Measurements from ENCODE around the gene MRAP2. TPM values are rescaled to one million over a fixed set of nuclear protein-coding genes. Genes with fewer than 3 reads are reported as not detected.
"Not testable (repeated sequence)": the region's sequence is repeated elsewhere in the genome, so short reads cannot be mapped to it uniquely, and the experiment has no call there.

MRAP2 gene
- total RNA-seq, 1 experiment from 2014 or later, result 20.3 TPM

DNA sequence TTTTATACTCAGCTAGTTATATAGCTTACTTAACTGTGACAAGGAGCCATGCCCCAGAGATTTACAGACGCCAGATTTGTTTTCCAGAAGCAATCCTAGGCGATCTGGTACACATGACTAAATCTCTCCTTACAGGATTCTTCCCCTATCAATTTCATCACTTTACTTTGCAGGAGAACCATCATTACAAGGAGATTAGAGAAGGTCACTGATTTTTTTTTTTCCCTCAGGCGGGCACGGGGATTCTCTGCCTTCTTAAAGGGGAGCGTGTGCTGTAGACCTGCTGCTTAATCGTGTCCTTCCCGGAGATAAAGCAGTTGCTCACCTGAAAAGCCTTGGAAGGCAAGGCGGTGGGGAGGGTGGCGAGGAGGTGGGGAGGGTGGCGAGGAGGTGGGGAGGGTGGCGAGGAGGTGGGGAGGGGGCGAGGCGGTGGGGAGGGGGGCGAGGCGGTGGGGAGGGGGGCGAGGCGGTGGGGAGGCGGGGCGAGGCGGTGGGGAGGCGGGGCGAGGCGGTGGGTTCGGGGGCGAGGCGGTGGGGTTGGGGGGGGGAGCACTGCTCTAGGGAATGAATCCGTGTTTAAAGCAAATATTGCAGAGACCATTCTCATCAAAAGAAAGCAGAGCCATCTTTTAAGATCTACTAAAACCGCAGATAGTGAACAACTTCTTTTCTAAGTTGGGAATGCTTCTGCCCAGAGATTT lies 14.3 kb upstream of the MRAP2 start:
- Histone ChIP-seq H3K4me3 (peak overlapping the region; percentile 46), H3K4me1 (peaks cover 5% of the 10 kb centered on the region), H3K36me3 (no peaks in the 10 kb centered on the region), H3K9me3 (replicated peaks) (no peaks in the 10 kb centered on the region), H3K27me3 (no peaks in the 10 kb centered on the region), H3K27ac (peak overlapping the region; percentile 25; the same call in 1 of the 2 replicates)
- DNase-seq, result peak in 1 of 2 experiments; percentile 31

DNA sequence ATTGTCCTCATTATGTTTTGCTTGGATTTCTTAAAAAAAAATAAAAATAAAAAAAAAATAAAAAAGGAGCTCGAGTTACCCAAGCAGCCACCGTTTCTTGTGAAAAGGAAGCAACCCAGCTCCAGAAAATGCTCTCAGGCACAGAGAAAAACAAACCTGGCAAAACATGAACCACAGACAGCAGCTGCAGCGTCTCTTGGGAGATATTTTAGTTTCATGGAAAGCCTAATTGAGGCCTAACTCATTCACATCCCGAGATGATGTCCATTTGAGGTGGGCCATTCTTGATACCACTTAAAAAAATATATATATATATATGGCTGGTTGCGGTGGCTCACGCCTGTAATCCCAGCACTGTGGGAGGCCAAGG lies 13.7 kb upstream of the MRAP2 start:
- Histone ChIP-seq H3K4me3 (peak overlapping the region; percentile 46), H3K36me3 (no peaks in the 10 kb centered on the region), H3K9me3 (replicated peaks) (no peaks in the 10 kb centered on the region), H3K4me1 (peaks cover 5% of the 10 kb centered on the region), H3K27ac (peak overlapping the region; percentile 25; the same call in 1 of the 2 replicates), H3K27me3 (no peaks in the 10 kb centered on the region)
- peak; percentile 67 to 85 for DNase-seq

DNA sequence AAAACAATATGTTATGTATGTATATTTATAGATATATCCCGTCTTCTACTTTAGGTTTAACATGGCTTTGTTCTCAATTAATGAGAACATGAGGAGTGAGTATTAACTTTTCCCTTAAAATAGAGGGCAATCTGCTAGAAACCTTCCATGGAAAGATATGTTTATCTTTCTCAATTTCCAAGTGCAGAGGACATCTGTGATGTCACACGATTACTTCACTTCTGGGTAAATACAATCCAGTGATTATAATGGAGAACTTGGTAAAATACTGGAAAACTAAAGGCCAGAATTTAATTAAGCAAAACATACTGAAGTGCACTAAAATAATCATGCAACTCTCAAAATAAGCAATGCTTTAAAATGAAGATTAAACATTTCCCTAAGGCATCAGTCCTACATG lies 11.9 kb upstream of the MRAP2 start:
- no peak overlapping the region for H3K27ac ChIP-seq
- H3K27me3 ChIP-seq, result no peaks in the 10 kb centered on the region
- H3K4me1 ChIP-seq, result peaks cover 6% of the 10 kb centered on the region
- H3K4me3 ChIP-seq, result no peak overlapping the region
- no peaks in the 10 kb centered on the region for H3K9me3 ChIP-seq (replicated peaks)
- DNase-seq, result no peak
- no peaks in the 10 kb centered on the region for H3K36me3 ChIP-seq

DNA sequence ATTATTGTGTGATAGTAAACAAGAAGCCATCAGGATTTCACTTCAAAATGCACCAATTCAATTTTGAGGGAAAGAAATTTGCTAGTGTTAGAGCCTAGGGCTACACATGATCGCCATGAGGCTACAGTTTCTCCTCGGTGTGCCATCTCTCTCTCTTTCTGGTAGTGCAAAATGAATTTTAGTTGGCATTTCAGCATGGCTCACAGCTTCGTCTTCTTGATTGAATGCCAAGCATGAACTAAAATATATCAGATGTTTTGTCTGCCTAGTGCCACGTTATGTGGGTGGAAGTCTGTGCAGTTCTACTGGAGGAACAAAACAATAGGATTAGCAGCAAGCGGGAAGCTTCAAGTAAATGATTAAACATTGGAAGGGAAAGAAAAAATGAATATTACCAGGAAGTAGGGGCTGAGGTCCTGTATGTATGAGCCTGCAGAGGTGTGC lies 6.8 kb upstream of the MRAP2 start:
- H3K27me3 ChIP-seq, result no peaks in the 10 kb centered on the region
- no peaks in the 10 kb centered on the region; the same call in 1 of the 2 replicates for H3K9me3 ChIP-seq (replicated peaks)
- H3K36me3 ChIP-seq, result no peaks in the 10 kb centered on the region
- H3K4me1 ChIP-seq, result peaks cover 16% of the 10 kb centered on the region
- H3K27ac ChIP-seq, result no peak overlapping the region
- H3K4me3 ChIP-seq, result no peak overlapping the region; the same call in 1 of the 2 replicates
- DNase-seq, result no peak

DNA sequence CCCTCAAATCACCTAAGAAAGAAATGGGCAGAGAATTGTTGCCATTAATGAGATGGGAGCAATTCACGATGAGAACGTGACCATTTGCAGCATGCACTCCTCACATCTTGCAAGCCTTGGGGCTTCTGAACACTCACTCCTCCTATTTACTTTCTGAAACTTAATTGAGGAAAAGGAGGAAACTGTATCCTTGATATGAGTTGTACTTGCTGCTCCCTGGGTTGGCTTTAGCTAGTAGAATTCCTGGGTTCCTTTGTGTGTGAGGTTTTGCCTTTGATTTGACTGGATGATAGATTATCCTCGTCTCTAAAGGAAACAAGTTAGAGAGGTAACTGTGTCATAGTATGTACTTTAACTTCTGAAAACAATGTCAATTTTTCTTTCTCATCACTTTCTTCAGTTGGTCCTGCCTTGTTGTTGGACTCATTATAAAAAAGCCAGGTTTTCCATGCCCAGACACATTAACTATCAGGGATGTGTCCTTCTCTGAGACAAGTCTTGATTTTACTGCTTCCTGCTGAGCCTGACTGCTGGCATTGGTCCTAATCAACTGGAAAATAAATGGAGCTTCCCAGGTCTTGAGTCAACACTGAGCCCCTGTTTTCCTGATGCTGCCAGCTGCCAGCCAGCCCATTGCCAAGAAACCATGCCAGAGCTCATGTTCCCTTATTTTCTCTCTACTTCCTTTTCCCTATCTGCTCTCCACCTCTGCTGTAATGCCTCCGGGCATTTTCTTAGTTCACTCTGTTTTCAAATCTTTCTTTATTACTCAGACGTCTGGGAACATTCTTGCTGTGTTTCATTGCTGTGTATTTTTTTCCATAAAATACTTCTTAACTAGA lies 6.0 kb upstream of the MRAP2 start:
- no peak overlapping the region for H3K4me3 ChIP-seq
- no peaks in the 10 kb centered on the region for H3K36me3 ChIP-seq
- H3K4me1 ChIP-seq, result peaks cover 16% of the 10 kb centered on the region
- H3K27me3 ChIP-seq, result no peaks in the 10 kb centered on the region
- peak; percentile 66 to 84 for DNase-seq
- H3K9me3 ChIP-seq (replicated peaks), result no peaks in the 10 kb centered on the region; the same call in 1 of the 2 replicates
- peak overlapping the region; percentile 26; the same call in 1 of the 2 replicates for H3K27ac ChIP-seq

DNA sequence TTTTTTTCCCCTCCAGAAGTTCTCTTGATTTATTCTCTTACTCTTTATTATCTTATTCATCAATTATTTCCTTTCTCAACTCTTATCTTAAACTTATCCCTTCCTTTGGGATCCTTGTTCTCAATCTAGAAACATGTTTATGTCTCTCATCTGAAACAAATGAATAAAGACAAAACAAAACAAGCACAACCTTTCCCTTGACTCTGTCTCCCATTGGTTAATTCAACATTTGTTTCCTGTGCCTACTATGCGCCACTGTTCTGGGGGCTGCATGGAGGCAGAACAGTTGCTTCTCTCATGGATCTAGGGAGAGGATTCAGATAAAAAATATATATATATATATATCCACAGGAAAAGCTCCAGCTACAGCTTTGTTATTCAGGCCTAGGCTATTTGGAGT lies 5.2 kb upstream of the MRAP2 start:
- H3K4me1 ChIP-seq, result peaks cover 16% of the 10 kb centered on the region
- no peaks in the 10 kb centered on the region for H3K36me3 ChIP-seq
- H3K27ac ChIP-seq, result no peak overlapping the region
- no peak for DNase-seq
- H3K27me3 ChIP-seq, result no peaks in the 10 kb centered on the region
- H3K9me3 ChIP-seq (replicated peaks), result no peaks in the 10 kb centered on the region; the same call in 1 of the 2 replicates
- no peak overlapping the region for H3K4me3 ChIP-seq

DNA sequence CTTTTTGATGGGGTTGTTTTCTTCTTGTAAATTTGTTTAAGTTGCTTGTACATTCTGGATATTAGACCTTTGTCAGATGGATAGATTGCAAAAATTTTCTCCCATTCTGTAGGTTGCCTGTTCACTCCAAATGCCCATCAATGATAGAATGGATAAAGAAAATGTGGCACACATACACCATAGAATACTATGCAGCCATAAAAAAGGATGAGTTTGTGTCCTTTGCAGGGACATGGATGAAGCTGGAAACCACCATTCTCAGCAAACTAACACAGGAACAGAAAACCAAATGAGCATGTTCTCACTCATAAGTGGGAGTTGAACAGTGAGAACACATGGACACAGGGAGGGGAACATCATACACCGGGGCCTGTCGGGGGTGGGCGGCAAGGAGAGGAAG lies 1.6 kb upstream of the MRAP2 start:
- H3K36me3 ChIP-seq; DNase-seq; H3K27me3 ChIP-seq; H3K4me3 ChIP-seq; H3K9me3 ChIP-seq (replicated peaks); H3K27ac ChIP-seq: not testable (repeated sequence)
- peaks cover 15% of the 10 kb centered on the region for H3K4me1 ChIP-seq

DNA sequence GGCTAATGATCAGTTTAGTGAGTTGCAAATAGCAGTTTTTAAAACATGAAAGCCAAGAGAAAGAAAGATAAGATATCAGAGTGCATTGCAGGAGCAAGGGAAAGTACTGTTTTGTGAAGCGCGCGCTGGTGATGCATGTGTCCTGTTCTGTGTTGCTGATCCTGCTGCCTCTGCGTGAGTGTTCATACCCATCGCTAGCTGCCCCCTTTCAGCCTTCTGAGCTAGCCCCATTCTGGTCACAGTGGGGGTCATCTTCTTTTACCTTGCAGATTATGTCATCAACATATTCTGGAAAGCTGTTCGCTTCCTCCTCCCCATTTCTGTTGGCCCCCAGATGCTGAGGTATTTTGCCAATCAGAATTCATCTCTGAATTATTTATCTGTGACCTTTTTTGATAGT lies 1.9 kb downstream of the MRAP2 start:
- H3K36me3 ChIP-seq, result no peaks in the 10 kb centered on the region
- peaks cover 5% of the 10 kb centered on the region for H3K4me1 ChIP-seq
- H3K27ac ChIP-seq, result no peak overlapping the region
- DNase-seq, result no peak
- peaks cover 14% of the 10 kb centered on the region for H3K9me3 ChIP-seq (replicated peaks)
- H3K27me3 ChIP-seq, result no peaks in the 10 kb centered on the region
- no peak overlapping the region for H3K4me3 ChIP-seq

DNA sequence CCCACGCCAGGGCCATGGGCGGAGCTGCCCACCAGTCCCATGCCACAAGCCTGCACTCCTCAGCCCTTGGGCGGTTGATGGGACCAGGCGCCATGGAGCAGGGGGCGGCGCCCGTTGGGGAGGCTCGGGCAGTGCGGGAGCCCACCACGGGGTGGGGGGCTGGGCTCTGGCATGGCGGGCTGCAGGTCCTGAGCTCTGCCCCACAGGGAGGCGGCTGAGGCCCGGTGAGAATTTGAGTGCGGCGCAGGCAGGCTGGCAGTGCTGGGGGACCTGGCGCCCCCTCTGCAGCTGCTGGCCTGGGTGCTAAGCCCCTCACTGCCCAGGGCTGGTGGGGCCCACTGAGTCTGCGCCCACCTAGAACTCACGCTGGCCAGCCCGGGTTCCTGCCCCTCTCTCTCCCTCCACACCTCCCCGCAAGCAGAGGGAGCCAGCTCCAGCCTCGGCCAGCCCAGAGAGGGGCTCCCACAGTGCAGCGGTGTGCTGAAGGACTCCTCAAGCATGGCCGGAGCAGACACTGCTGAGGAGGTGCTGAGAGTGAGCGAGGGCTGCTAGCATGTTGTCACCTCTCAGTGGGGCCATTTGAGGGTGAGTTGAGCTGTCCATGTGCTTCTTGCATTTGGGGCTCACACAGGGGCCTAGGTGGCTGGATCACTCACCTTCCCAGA lies 4.0 kb downstream of the MRAP2 start:
- H3K4me1 ChIP-seq, result peaks cover 5% of the 10 kb centered on the region

DNA sequence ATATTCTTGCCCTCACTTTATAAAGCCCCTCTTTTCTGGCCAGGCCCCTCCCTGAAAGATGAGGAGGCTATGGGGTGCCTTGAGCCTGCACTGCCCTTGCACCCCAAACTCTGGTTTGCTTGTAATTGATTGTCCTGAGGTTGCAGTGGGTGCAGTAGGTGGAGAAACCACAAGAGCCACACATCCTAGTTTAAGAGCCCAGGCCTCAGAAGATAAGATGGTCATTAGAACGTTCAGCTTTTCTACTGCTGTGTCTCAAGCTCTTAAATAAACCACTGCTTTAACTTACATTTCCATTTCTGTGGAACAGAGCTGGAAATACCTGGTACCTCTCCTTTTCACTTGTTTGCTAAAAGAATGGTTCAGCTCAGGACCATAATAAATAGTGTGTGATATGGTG lies 9.0 kb downstream of the MRAP2 start:
- no peak overlapping the region for H3K27ac ChIP-seq
- no peaks in the 10 kb centered on the region for H3K27me3 ChIP-seq
- no peak for DNase-seq
- H3K36me3 ChIP-seq, result no peaks in the 10 kb centered on the region
- no peak overlapping the region for H3K4me3 ChIP-seq
- no peaks in the 10 kb centered on the region for H3K4me1 ChIP-seq
- H3K9me3 ChIP-seq (replicated peaks), result peaks cover 6% of the 10 kb centered on the region; the same call in 1 of the 2 replicates

More for the DNA sequence above, 4.0 kb downstream of the MRAP2 start:
- H3K9me3 ChIP-seq (replicated peaks), result peaks cover 14% of the 10 kb centered on the region; the same call in 1 of the 2 replicates
- no peak for DNase-seq
- H3K36me3 ChIP-seq, result no peaks in the 10 kb centered on the region
- no peaks in the 10 kb centered on the region for H3K27me3 ChIP-seq
- no peak overlapping the region for H3K4me3 ChIP-seq
- H3K27ac ChIP-seq, result no peak overlapping the region

DNA sequence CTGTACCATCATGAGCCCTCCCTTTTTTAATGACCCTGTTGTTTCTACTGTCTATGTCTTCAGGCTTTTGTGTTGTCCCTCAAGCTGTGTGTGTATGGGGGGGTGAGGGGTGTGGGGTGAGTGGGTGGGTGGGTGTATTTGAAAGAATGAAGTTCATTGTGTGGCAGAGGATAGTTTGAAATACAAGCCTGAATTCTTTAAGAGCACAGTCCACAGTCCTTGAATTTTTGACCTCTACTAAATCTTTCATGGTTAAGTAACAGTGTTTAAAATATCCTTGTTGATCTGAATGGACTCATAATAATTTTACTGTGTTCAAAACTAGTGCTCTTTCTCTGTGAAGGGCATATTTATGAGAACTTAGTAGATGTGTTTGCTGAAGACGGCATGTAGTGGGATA lies 10.0 kb downstream of the MRAP2 start:
- H3K27ac ChIP-seq, result no peak overlapping the region
- H3K36me3 ChIP-seq, result no peaks in the 10 kb centered on the region
- H3K4me3 ChIP-seq, result no peak overlapping the region
- DNase-seq, result no peak
- no peaks in the 10 kb centered on the region for H3K27me3 ChIP-seq
- peaks cover 5% of the 10 kb centered on the region for H3K4me1 ChIP-seq
- H3K9me3 ChIP-seq (replicated peaks), result peaks cover 6% of the 10 kb centered on the region; the same call in 1 of the 2 replicates

DNA sequence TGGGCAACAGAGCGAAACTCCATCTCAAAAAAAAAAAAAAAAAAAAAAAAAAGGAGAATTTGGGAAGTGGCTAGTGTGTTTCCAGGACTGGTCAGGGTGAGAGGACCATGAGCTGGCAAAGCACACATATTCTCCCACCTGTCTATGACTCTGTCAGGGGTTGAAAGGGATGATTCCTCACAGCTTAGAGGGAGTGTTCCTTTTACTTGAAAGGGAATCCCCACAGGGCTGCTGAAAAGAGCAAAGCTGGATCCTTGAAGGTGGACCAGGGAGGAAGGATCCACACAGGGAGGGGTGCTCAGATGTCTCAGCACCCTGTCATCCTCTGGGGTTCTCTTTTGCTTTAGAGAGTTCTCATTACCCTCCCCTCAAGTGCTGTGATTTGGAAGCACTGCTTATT lies 13.2 kb downstream of the MRAP2 start:
- Histone ChIP-seq H3K27me3 (no peaks in the 10 kb centered on the region), H3K4me3 (no peak overlapping the region), H3K4me1 (peaks cover 18% of the 10 kb centered on the region), H3K9me3 (replicated peaks) (no peaks in the 10 kb centered on the region), H3K27ac (no peak overlapping the region), H3K36me3 (no peaks in the 10 kb centered on the region)
- DNase-seq, result no peak

DNA sequence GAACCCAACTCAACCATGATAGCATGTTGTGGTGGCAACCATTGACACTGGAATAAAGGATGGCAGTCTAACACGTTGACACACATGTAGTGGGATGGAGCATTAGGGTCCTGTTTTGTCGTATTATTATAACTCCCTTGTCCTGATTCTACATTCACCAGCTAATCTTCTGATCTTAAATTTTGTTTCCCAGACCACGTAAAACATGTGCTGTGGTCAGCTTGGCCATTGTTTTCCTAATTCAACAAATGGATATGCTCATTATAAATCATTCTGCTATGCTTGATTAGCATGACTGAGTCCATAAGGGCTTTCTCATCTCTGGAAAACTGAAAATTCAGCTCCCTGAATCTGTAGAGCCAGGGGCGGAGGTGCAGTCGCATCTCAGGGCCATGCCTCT lies 15.0 kb downstream of the MRAP2 start:
- Histone ChIP-seq H3K36me3 (no peaks in the 10 kb centered on the region), H3K27ac (peak overlapping the region; percentile 52), H3K9me3 (replicated peaks) (no peaks in the 10 kb centered on the region), H3K4me3 (no peak overlapping the region), H3K4me1 (peaks cover 24% of the 10 kb centered on the region), H3K27me3 (no peaks in the 10 kb centered on the region)
- DNase-seq, result peak; percentile 19 to 48

DNA sequence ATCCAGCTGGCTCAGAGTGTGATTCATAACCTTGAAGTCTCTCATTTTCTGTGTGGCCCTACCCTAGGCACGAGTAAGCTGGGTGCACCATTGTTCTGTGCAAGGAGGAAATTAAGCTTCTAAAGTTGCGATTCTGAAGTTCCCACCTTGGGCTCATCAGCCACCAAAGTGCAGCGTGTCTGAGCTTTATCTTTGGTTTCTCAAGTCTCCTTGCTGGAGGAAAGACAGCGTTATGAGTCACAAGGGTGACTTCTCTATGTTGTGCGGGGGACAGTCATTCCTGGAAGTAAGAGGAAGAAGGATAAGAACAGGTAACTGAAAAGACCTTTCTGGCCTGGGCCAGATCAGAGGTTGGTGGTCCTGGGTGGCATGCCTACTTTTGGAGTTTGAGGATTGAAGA lies 16.8 kb downstream of the MRAP2 start:
- Histone ChIP-seq H3K9me3 (replicated peaks) (no peaks in the 10 kb centered on the region), H3K4me3 (no peak overlapping the region), H3K27me3 (no peaks in the 10 kb centered on the region), H3K36me3 (no peaks in the 10 kb centered on the region), H3K27ac (no peak overlapping the region; the same call in 1 of the 2 replicates), H3K4me1 (peaks cover 25% of the 10 kb centered on the region)
- no peak for DNase-seq

Measured in SJCRH30 (cell line).